Fibroblast of villous mesenchyme (primary cell): Measurements from ENCODE around the gene NMS. TPM values are rescaled to one million over a fixed set of nuclear protein-coding genes. Genes with fewer than 3 reads are reported as not detected.

ENCODE experiments used
- DNase-seq: peaks from one replicate; pipeline ENCODE4 v3.0.0-alpha.2; 2010; ENCODE audit warnings: low read depth
- H3K4me3 ChIP-seq: 2 replicates; pipeline ENCODE4 v1.5.1; 2011; ENCODE audit warnings: low read depth, mild to moderate bottlenecking, low read length
- total RNA-seq: library from RNA; depleted of rRNA; stranded (reverse); fragments of >200 nt; gene quantifications from 2 replicates; pipeline ENCODE4 v1.2.3, GENCODE V29; 2012
- TF ChIP-seq, protein P1 (sequence below): IDR thresholded peaks from 2 replicates; pipeline ENCODE4 v1.5.1; 2012; ENCODE audit warnings: low read depth, mild to moderate bottlenecking, low read length; ENCODE audit not compliant: insufficient read depth

The NMS gene
- total RNA-seq, 1 donor: not detected

DNA sequence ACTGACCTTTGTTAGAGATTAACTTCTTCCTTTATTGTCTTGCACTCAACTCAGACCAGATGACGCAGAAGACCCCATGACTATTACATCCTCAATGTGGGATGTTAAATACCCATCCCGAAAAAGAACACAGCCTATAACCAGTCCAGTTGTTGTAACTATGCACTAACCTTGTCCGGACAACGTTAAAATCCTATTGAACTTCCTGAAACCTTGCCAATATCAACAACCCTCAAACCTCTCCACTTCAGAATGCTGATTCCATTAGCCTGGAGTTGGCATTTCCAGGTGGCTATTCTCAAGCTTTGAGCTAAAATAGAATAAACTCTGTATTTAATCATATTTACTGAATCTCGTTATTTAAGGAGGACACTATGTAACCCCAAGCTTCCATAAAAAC lies 13.6 kb downstream of the NMS start:
- no peak for DNase-seq
- TF ChIP-seq, protein P1, sequence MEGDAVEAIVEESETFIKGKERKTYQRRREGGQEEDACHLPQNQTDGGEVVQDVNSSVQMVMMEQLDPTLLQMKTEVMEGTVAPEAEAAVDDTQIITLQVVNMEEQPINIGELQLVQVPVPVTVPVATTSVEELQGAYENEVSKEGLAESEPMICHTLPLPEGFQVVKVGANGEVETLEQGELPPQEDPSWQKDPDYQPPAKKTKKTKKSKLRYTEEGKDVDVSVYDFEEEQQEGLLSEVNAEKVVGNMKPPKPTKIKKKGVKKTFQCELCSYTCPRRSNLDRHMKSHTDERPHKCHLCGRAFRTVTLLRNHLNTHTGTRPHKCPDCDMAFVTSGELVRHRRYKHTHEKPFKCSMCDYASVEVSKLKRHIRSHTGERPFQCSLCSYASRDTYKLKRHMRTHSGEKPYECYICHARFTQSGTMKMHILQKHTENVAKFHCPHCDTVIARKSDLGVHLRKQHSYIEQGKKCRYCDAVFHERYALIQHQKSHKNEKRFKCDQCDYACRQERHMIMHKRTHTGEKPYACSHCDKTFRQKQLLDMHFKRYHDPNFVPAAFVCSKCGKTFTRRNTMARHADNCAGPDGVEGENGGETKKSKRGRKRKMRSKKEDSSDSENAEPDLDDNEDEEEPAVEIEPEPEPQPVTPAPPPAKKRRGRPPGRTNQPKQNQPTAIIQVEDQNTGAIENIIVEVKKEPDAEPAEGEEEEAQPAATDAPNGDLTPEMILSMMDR: no peak
- H3K4me3 ChIP-seq: no peak overlapping the region

DNA sequence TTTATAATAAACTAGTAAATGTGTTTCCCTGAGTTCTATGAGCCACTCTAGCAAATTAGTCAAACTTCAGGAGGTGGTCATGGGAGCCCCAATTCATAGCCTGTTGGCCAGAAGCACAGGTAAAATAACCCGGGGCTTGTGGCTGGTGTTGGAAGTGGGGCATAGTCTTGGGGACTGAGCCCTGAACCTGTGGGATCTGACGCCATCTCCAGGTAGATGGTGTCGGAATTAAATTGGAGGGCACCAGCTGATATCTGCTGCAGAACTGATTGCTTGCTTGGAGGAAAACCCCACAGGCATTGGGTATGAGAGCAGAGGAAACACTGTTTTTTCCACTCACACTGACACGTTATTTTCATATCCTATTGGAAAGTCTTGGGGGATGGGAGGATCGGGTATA lies 14.1 kb downstream of the NMS start:
- no peak for DNase-seq
- TF ChIP-seq, protein P1: no peak
- H3K4me3 ChIP-seq: no peak overlapping the region

DNA sequence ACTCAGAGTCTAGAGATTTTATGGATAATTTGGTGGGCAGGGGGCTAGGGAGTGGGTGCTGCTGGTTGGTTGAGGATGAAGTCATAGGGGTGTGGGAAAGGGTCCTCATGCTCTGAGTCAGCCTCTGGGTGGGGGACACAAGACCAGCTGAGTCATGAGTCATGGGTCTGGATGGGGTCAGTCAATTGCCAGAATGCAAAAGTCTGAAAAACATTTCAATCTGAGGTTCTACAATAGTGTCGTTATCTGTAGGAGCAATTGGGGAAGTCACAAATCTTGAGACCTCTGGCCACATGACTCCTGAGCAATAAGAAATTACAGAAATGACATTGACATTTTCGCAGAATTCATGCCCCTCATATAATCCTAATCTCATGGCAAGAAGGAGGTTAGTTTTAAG lies 15.1 kb downstream of the NMS start:
- H3K4me3 ChIP-seq: no peak overlapping the region
- TF ChIP-seq, protein P1: no peak
- no peak for DNase-seq

DNA sequence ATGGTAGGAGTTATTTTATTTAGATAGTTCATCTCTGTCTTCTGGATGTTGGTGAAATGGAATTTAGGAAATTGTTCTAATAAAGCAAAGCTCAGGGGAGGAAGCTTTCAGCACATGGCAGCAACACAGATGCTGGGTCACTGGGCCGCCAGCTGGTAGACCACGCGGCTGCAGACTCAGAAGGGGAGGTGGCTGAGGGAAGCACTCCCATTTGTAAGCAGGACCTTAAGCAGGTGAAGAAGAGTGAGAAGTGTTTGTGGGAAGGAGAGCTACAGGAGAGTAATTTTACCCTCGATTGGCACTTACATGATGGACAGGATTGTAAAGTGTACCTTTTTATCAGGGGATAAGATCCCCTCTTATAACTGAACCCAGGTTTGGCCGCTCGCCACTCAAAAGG lies 24.4 kb downstream of the NMS start:
- no peak overlapping the region for H3K4me3 ChIP-seq
- DNase-seq: no peak
- TF ChIP-seq, protein P1: no peak

DNA sequence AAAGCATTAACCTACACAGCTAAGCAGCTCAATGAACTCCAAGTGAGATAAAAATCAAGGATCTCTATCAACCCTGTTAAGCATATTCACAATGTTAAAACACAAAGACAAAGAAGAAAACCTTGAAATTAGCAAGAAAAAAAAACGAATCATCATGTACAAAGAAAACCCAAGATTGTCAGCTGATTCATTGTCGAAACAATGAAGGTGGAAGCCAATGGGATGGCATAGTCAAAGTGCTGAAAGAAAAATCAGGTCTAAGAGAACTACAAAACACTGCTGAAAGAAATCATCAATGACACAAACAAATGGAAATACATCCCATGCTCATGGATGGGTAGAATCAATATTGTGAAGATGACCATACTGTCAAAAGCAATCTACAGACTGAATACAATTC lies 32.5 kb downstream of the NMS start:
- no peak overlapping the region for H3K4me3 ChIP-seq
- TF ChIP-seq, protein P1: no peak
- DNase-seq: no peak

DNA sequence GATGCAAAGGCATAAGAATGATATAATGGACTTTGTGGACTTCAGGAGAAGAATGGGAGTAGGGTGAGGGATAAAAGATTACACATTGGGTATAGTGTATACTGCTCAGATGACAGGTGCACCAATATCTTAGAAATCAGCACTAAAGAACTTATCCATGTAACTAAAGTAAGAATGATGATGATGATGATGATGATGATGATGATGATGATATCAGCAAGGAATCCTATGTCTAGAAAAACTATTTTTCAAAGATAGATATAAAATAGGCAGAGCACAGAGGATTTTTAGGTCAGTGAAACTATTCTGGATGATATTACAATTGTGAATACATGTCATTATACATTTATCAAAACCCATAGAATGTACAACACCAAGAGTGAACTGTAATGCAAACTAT lies 34.3 kb downstream of the NMS start:
- TF ChIP-seq, protein P1: no peak
- no peak for DNase-seq
- H3K4me3 ChIP-seq: no peak overlapping the region

DNA sequence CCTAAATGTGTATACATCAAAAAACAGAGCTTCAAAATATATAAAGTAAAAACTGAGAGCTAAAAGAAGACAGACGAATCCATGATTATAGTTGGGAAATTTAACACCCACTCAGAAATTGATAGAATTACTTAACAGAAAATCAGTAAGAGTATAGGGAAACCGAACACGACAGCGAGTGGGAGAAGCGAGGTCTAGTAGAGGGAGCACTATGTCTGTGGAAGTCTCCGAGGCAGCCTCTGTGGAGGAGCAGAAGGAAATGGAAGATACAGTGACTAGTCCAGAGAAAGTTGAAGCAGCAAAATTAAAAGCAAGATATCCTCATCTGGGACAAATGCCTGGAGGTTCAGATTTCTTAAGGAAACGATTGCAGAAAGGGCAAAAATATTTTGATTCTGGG lies 38.8 kb downstream of the NMS start:
- TF ChIP-seq, protein P1: no peak
- no peak for DNase-seq
- H3K4me3 ChIP-seq: no peak overlapping the region
